Thoracic aorta (tissue), 2 donors: ENCODE measurements around the gene IRGC. TPM values are rescaled to one million over a fixed set of nuclear protein-coding genes. Genes with fewer than 3 reads are reported as not detected.
"Not testable (repeated sequence)": the region's sequence is repeated elsewhere in the genome, so short reads cannot be mapped to it uniquely, and the experiment has no call there.

Experiments used
- ATAC-seq: fragments of 150-250 bp; one replicate; pipeline ENCODE4 v1.8.0; 2017; ENCODE audit warnings: low read depth; ENCODE audit not compliant: insufficient number of reproducible peaks, low FRiP score
- DNase-seq: peaks from one replicate; pipeline ENCODE4 v3.0.0-alpha.2; 2020; ENCODE audit warnings: low spot score
- H3K27ac ChIP-seq, 2 donors: fragments of 200-600 bp; sonication (generic); 1 replicate in 1 of 2; 2 replicates in 1 of 2; pipeline ENCODE4 v1.5.1; 2016; ENCODE audit warnings: mild to moderate bottlenecking in 2 of 2, moderate library complexity in 2 of 2
- H3K27me3 ChIP-seq: fragments of 200-600 bp; sonication (generic); replicated peaks from 2 replicates; pipeline ENCODE4 v1.6.0; 2016; ENCODE audit warnings: mild to moderate bottlenecking; ENCODE audit not compliant: insufficient read depth
- H3K36me3 ChIP-seq: fragments of 200-600 bp; sonication (generic); one replicate; pipeline ENCODE4 v1.5.1; 2016
- H3K4me1 ChIP-seq, 2 donors: fragments of 200-600 bp; sonication (generic); 1 replicate in 1 of 2; 2 replicates in 1 of 2; pipeline versions ENCODE4 v1.5.1 to v1.6.0; 2016; ENCODE audit warnings: low read depth in 2 of 2, mild to moderate bottlenecking in 1 of 2; ENCODE audit not compliant: control insufficient read depth in 1 of 2
- H3K4me3 ChIP-seq: fragments of 200-600 bp; sonication (generic); 2 replicates; pipeline ENCODE4 v1.5.1; 2016; ENCODE audit warnings: mild to moderate bottlenecking
- H3K9me3 ChIP-seq: fragments of 200-600 bp; sonication (generic); 2 replicates; pipeline ENCODE4 v1.5.1; 2016
- CTCF ChIP-seq: fragments of 200-600 bp; sonication (generic); IDR thresholded peaks from one replicate; pipeline ENCODE4 v1.5.1; 2019; ENCODE audit warnings: antibody characterized with exemption
- total RNA-seq, 2 donors: library from RNA; depleted of rRNA; stranded (reverse); fragments of >200 nt; gene quantifications; one replicate each; pipeline versions ENCODE4 v1.1.0 to v1.2.3, GENCODE V29; 2016

Gene IRGC
- total RNA-seq, 2 donors from 2014 or later: not detected

GRCh38 chr19:43762814-43763213 is 46.9 kb downstream of the IRGC start:
- H3K4me1 ChIP-seq: peaks cover 18 to 28% of the 10 kb centered on the region in 2 donors
- no peaks in the 10 kb centered on the region for H3K9me3 ChIP-seq
- H3K27ac ChIP-seq: peak overlapping the region in 1 of 2 donors; percentile 44
- DNase-seq: no peak
- ATAC-seq: no peak
- no peaks in the 10 kb centered on the region for H3K27me3 ChIP-seq
- H3K4me3 ChIP-seq: no peak overlapping the region
- no peaks in the 10 kb centered on the region for H3K36me3 ChIP-seq
- TF ChIP-seq CTCF: no peak

DNA sequence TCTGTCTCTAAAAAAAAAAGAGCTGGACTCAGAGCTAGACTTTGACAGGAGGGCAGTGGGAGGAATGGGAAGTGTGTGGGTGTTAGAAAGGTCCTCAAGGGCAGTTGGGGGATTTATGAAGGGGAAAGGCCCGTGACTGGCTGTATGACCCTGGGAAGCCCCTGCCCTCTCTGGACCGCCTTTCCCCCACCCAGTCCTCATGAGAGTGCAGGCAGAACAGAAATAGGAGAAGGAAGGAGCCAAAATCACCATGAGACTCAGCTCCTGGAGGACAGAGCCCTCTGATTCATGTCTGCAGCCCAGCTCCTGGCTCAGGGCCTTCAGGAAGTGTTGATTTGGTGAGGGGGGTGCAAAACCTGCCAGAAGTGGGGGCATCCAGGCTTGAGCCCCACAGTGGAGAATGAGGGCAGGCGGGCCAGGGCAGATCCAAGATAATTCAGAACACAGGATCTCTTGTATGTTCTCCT is 47.6 kb downstream of the IRGC start:
- no peak for TF ChIP-seq CTCF
- ATAC-seq (no peak), DNase-seq (no peak)
- H3K9me3 ChIP-seq: no peaks in the 10 kb centered on the region
- peaks cover 18 to 28% of the 10 kb centered on the region in 2 donors for H3K4me1 ChIP-seq
- no peaks in the 10 kb centered on the region for H3K36me3 ChIP-seq
- H3K27me3 ChIP-seq: no peaks in the 10 kb centered on the region
- H3K27ac ChIP-seq: peak overlapping the region in 1 of 2 donors; percentile 44
- no peak overlapping the region for H3K4me3 ChIP-seq

- Histone ChIP-seq H3K4me1 (peaks cover 18 to 28% of the 10 kb centered on the region in 2 donors), H3K27ac (peak overlapping the region in 1 of 2 donors; percentile 71)
- H3K36me3 ChIP-seq, H3K27me3 ChIP-seq, DNase-seq, ATAC-seq, H3K4me3 ChIP-seq, H3K9me3 ChIP-seq: not testable (repeated sequence)
These were observed 48.8 kb downstream of the IRGC start for GRCh38 chr19:43764684-43765083.

DNA sequence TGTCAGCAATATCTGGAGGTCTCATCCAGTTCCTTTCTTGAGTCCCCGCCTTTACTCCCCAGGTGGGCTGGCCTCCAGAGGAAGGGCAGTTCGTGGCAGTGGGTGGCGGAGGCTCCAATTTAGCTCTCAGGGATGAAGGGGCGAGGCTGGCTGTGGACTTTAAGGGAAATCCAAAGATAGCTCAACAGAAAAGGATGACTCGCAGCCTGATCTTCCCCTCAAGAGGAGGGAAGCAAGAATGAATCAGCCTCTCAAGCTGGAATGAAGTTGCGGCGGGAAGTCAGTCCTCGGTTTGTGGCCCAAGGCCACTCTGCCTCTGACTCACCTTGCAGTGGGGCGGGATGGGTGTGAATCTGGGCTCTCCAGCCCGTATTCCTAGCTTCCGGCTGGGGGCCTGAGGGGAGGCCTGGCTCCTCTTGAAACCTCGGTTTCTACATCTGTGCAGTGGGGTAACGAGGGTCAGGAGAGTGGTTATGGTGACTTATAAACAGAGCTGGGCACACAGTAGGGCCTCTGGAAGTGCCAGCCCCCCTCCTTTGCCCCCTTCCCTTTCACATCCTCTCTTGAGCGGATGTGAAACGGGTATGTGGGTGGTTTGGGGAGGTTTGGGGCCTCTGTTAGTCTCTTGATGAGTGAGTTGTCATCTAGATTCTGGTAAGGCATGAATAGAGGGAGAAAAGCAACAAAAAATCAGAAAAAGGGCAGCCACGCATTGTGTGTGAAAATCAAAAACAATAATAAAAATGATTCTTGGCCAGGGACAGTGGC is 49.4 kb downstream of the IRGC start:
- Histone ChIP-seq H3K27me3 (no peaks in the 10 kb centered on the region), H3K36me3 (no peaks in the 10 kb centered on the region), H3K27ac (peak overlapping the region; percentile 9 to 71), H3K9me3 (no peaks in the 10 kb centered on the region), H3K4me3 (no peak overlapping the region), H3K4me1 (peaks cover 18 to 28% of the 10 kb centered on the region in 2 donors)
- ATAC-seq: peak; percentile 44
- no peak for TF ChIP-seq CTCF
- peak; percentile 44 for DNase-seq

GRCh38 chr19:43766755-43767043 is 50.8 kb downstream of the IRGC start:
- Histone ChIP-seq H3K27ac (no peak overlapping the region), H3K4me1 (peaks cover 18 to 28% of the 10 kb centered on the region in 2 donors), H3K36me3 (no peaks in the 10 kb centered on the region), H3K27me3 (no peaks in the 10 kb centered on the region), H3K4me3 (no peak overlapping the region), H3K9me3 (no peaks in the 10 kb centered on the region)
- TF ChIP-seq CTCF: no peak
- ATAC-seq: no peak
- no peak for DNase-seq

GRCh38 chr19:43767316-43767715 is 51.4 kb downstream of the IRGC start:
- Histone ChIP-seq H3K9me3 (no peaks in the 10 kb centered on the region), H3K4me1 (peaks cover 18 to 28% of the 10 kb centered on the region in 2 donors), H3K36me3 (no peaks in the 10 kb centered on the region), H3K27ac (no peak overlapping the region), H3K27me3 (no peaks in the 10 kb centered on the region), H3K4me3 (no peak overlapping the region)
- no peak for DNase-seq
- ATAC-seq: no peak
- TF ChIP-seq CTCF: no peak
